ENCODE measurements around the gene SERINC2. TPM values are rescaled to one million over a fixed set of nuclear protein-coding genes. Genes with fewer than 3 reads are reported as not detected.
A peak's percentile ranks its signal among the peaks of the same experiment; 100 is the strongest.

Gene SERINC2
- total and polyA plus RNA-seq, 9 of the 15 experiments (the other 6 are each of a cell fraction or from before 2014, with no cell fraction given): 0.07 to 1.2 (median 0.70) TPM; not detected in 2

DNA sequence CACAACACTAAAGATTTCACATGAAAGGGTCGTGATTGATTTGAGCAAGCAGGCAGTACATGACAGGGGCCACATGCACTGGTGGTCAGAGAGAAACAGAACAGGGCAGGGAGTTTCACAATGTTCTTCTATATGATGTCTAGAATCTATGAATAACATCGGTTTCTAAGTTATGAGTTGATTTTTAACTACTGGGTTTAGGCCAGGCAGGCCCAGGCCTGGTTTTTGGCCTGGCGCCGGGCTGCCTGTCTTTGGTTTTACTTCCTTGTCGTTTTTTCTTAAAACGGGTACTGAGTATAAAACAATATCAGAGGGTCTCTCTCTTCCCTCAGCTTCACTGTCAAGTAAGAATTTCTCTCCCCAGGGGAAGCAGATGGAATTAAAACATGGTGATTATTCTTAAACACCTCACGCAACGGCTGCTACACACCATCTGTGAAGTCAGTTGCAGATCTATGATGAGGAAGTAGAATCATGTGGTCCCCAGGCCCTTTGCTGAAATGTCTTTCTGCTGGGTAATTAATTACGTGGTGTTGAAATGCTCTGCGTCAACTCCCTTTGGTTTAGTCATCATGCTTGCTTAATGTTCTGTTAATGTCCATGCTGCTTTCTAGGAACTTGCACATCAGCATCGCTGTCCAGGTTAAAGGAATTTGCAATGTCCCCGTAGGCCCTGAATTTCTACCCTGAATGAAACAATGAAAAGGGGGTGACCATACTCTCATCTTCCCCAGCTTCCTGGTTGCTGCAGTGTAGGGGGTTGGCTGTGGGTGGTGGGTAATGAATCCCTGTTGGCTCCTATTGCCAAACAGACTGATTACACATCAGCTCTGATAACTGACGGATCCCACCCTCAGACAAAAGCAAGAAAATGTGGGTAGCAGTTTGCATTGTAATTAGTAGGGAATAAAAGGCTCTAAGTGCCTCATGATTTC is 70.3 kb downstream of the SERINC2 start (continued):
- TF ChIP-seq, protein P1, sequence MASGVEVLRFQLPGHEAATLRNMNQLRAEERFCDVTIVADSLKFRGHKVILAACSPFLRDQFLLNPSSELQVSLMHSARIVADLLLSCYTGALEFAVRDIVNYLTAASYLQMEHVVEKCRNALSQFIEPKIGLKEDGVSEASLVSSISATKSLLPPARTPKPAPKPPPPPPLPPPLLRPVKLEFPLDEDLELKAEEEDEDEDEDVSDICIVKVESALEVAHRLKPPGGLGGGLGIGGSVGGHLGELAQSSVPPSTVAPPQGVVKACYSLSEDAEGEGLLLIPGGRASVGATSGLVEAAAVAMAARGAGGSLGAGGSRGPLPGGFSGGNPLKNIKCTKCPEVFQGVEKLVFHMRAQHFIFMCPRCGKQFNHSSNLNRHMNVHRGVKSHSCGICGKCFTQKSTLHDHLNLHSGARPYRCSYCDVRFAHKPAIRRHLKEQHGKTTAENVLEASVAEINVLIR (CRISPR knock-in tag; IDR thresholded peaks at IDR 0.05): peak; percentile 86
- TF ChIP-seq SAFB (IDR thresholded peaks at IDR 0.05; ENCODE audit: borderline replicate concordance, low read depth, low read length) (no peak), ZFP1 (CRISPR knock-in tag; IDR thresholded peaks at IDR 0.05) (no peak), TAF7 (tag; IDR thresholded peaks at IDR 0.05) (0 out of 2 replicates have a peak, but pooled peaks have one; percentile 2), NONO (IDR thresholded peaks at IDR 0.05; ENCODE audit: low read depth in 2 of 2, low read length in 1 of 2) (no peak), ZNF75A (CRISPR knock-in tag; IDR thresholded peaks at IDR 0.05) (0 out of 2 replicates have a peak, but pooled peaks have one; percentile 14), GATAD2A (IDR thresholded peaks at IDR 0.05) (no peak), ZNF23 (CRISPR knock-in tag; IDR thresholded peaks at IDR 0.05) (no peak), ZFPM2 (CRISPR knock-in tag; IDR thresholded peaks at IDR 0.05) (no peak), FOXA3 (CRISPR knock-in tag; conservative IDR thresholded peaks at IDR 0.05 in 1 of 2, IDR thresholded peaks at IDR 0.05 in 1 of 2) (0 out of 4 replicates have a peak, but pooled peaks of 1 of the 2 experiments have one; percentile 25), ETV6 (IDR thresholded peaks at IDR 0.05; ENCODE audit: borderline replicate concordance in 1 of 2, low read depth in 2 of 2, low read length in 1 of 2) (peak in 1 of 2 experiments; percentile 15; a peak in 1 of 4 replicates), ETV6 (CRISPR knock-in tag; IDR thresholded peaks at IDR 0.05; ENCODE audit: borderline replicate concordance) (no peak)
- TF ChIP-seq, protein P2, sequence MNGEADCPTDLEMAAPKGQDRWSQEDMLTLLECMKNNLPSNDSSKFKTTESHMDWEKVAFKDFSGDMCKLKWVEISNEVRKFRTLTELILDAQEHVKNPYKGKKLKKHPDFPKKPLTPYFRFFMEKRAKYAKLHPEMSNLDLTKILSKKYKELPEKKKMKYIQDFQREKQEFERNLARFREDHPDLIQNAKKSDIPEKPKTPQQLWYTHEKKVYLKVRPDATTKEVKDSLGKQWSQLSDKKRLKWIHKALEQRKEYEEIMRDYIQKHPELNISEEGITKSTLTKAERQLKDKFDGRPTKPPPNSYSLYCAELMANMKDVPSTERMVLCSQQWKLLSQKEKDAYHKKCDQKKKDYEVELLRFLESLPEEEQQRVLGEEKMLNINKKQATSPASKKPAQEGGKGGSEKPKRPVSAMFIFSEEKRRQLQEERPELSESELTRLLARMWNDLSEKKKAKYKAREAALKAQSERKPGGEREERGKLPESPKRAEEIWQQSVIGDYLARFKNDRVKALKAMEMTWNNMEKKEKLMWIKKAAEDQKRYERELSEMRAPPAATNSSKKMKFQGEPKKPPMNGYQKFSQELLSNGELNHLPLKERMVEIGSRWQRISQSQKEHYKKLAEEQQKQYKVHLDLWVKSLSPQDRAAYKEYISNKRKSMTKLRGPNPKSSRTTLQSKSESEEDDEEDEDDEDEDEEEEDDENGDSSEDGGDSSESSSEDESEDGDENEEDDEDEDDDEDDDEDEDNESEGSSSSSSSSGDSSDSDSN (IDR thresholded peaks at IDR 0.05; ENCODE audit: borderline replicate concordance in 1 of 2, low read depth in 2 of 2, low read length in 2 of 2): no peak
- TF ChIP-seq, protein P3, sequence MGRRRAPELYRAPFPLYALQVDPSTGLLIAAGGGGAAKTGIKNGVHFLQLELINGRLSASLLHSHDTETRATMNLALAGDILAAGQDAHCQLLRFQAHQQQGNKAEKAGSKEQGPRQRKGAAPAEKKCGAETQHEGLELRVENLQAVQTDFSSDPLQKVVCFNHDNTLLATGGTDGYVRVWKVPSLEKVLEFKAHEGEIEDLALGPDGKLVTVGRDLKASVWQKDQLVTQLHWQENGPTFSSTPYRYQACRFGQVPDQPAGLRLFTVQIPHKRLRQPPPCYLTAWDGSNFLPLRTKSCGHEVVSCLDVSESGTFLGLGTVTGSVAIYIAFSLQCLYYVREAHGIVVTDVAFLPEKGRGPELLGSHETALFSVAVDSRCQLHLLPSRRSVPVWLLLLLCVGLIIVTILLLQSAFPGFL (CRISPR knock-in tag; IDR thresholded peaks at IDR 0.05): no peak
- TF ChIP-seq, protein P4, sequence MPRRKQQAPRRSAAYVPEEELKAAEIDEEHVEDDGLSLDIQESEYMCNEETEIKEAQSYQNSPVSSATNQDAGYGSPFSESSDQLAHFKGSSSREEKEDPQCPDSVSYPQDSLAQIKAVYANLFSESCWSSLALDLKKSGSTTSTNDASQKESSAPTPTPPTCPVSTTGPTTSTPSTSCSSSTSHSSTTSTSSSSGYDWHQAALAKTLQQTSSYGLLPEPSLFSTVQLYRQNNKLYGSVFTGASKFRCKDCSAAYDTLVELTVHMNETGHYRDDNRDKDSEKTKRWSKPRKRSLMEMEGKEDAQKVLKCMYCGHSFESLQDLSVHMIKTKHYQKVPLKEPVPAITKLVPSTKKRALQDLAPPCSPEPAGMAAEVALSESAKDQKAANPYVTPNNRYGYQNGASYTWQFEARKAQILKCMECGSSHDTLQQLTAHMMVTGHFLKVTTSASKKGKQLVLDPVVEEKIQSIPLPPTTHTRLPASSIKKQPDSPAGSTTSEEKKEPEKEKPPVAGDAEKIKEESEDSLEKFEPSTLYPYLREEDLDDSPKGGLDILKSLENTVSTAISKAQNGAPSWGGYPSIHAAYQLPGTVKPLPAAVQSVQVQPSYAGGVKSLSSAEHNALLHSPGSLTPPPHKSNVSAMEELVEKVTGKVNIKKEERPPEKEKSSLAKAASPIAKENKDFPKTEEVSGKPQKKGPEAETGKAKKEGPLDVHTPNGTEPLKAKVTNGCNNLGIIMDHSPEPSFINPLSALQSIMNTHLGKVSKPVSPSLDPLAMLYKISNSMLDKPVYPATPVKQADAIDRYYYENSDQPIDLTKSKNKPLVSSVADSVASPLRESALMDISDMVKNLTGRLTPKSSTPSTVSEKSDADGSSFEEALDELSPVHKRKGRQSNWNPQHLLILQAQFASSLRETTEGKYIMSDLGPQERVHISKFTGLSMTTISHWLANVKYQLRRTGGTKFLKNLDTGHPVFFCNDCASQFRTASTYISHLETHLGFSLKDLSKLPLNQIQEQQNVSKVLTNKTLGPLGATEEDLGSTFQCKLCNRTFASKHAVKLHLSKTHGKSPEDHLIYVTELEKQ (CRISPR knock-in tag; IDR thresholded peaks at IDR 0.05): no peak
- TF ChIP-seq, protein P5, sequence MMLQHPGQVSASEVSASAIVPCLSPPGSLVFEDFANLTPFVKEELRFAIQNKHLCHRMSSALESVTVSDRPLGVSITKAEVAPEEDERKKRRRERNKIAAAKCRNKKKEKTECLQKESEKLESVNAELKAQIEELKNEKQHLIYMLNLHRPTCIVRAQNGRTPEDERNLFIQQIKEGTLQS (IDR thresholded peaks at IDR 0.05): peak; percentile 94
- TF ChIP-seq, protein P5 (CRISPR knock-in tag; conservative IDR thresholded peaks at IDR 0.05): peak; percentile 83; the same call in 1 of the 2 replicates

Data from K562 (cell line).